Measurements from ENCODE around the gene SH2B3.

GRCh38 chr12:111368788-111369495 lies 36.8 kb upstream of the SH2B3 start, which contains the start of gene PHETA1:
- TF ChIP-seq, protein P1, sequence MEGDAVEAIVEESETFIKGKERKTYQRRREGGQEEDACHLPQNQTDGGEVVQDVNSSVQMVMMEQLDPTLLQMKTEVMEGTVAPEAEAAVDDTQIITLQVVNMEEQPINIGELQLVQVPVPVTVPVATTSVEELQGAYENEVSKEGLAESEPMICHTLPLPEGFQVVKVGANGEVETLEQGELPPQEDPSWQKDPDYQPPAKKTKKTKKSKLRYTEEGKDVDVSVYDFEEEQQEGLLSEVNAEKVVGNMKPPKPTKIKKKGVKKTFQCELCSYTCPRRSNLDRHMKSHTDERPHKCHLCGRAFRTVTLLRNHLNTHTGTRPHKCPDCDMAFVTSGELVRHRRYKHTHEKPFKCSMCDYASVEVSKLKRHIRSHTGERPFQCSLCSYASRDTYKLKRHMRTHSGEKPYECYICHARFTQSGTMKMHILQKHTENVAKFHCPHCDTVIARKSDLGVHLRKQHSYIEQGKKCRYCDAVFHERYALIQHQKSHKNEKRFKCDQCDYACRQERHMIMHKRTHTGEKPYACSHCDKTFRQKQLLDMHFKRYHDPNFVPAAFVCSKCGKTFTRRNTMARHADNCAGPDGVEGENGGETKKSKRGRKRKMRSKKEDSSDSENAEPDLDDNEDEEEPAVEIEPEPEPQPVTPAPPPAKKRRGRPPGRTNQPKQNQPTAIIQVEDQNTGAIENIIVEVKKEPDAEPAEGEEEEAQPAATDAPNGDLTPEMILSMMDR (IDR thresholded peaks at IDR 0.05): peak in 3 of 12 donors; percentile 7 to 37 (median 17)
- TF ChIP-seq POLR2A (IDR thresholded peaks at IDR 0.05): peak in 1 of 2 donors; percentile 88

All from heart left ventricle (tissue), 13 donors.